ENCODE results near the gene PRKCQ. TPM values are rescaled to one million over a fixed set of nuclear protein-coding genes. Genes with fewer than 3 reads are reported as not detected.

PRKCQ gene
- total RNA-seq, 3 donors from 2014 or later, result 1.5 to 2.2 (median 1.6) TPM

DNA sequence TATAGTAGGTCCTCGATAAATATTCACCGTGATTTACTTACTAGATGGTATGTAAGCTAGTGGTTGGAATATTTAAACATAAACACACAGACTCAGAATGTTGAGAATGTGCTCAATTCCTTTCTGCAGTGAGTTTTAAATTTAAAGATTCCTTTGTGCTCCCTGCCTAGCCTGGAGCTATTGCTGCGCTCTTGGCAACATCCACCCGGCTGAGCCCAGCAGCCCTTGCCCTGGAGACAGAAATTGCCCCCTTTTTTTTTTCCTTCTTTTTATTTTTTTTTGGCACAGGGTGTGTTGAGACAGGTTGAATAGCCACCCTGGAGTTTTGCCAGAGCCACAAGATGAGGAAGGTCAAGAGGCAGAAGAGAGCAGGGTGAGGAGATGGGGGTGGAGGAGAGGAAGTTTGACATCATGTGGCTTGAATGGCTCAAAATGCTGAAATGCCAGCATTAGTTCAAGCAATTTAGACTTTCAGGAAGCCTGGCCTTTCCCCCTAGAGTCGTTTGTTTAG lies 180.8 kb downstream of the PRKCQ start:
- no peak overlapping the region for H3K4me3 ChIP-seq
- no peaks in the 10 kb centered on the region for H3K9me3 ChIP-seq
- intact Hi-C loops (cut with DNase I, micrococcal nuclease), result no loop called here
- ATAC-seq (no peak), DNase-seq (peak in 1 of 3 donors; percentile 42)
- TF ChIP-seq, protein P1, sequence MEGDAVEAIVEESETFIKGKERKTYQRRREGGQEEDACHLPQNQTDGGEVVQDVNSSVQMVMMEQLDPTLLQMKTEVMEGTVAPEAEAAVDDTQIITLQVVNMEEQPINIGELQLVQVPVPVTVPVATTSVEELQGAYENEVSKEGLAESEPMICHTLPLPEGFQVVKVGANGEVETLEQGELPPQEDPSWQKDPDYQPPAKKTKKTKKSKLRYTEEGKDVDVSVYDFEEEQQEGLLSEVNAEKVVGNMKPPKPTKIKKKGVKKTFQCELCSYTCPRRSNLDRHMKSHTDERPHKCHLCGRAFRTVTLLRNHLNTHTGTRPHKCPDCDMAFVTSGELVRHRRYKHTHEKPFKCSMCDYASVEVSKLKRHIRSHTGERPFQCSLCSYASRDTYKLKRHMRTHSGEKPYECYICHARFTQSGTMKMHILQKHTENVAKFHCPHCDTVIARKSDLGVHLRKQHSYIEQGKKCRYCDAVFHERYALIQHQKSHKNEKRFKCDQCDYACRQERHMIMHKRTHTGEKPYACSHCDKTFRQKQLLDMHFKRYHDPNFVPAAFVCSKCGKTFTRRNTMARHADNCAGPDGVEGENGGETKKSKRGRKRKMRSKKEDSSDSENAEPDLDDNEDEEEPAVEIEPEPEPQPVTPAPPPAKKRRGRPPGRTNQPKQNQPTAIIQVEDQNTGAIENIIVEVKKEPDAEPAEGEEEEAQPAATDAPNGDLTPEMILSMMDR (IDR thresholded peaks at IDR 0.05), result no peak
- peaks cover 5% of the 10 kb centered on the region for H3K4me1 ChIP-seq (ENCODE audit: low read depth)
- no peaks in the 10 kb centered on the region for H3K36me3 ChIP-seq (ENCODE audit: low read depth)

DNA sequence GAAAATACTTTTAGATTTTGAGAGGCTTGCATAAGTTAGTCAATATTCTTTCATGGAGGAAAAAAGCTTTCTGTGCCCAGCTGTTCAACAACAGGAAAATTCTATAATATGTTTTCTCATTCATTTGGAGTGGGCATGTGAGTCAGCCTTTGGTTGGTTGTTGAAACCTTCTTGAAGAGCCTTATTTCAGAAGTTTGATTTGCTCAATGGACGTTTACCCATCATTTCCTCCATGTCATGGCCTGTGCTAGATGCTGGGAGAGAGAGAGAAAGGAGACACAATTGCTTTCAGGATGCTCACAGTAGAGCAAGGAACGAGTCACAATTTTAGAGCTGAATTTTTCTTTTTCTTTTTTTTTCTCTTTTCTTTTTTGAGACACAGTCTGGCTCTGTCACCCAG lies 181.7 kb downstream of the PRKCQ start:
- ATAC-seq, result no peak

DNA sequence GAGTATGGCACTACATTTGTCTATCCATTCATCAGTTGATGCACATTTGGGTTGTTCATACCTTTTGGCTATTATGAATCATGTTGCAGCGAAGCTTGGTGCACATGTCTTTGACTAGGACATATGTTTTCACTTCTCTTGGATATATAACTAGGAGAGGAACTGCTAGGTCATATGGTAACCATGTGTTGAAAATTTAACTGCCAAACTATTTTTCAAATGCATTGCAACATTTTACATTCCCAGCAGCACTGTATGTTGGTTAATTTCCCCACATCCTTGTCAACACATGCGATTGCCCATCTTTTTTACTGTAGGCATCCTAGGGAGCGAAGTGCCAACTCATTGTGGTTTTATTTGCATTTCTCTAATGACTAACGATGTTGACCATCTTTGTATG lies 183.4 kb downstream of the PRKCQ start:
- H3K4me1 ChIP-seq (ENCODE audit: low read depth), result peaks cover 4% of the 10 kb centered on the region
- H3K4me3 ChIP-seq, result no peak overlapping the region
- no peaks in the 10 kb centered on the region for H3K9me3 ChIP-seq
- no peak for ATAC-seq
- TF ChIP-seq, protein P1 (IDR thresholded peaks at IDR 0.05), result no peak
- no peaks in the 10 kb centered on the region for H3K36me3 ChIP-seq (ENCODE audit: low read depth)
- intact Hi-C loops (cut with DNase I, micrococcal nuclease), result no loop called here
- DNase-seq, result no peak

More for the DNA sequence above, 181.7 kb downstream of the PRKCQ start:
- H3K36me3 ChIP-seq (ENCODE audit: low read depth), result no peaks in the 10 kb centered on the region
- no peak overlapping the region for H3K4me3 ChIP-seq
- TF ChIP-seq, protein P1 (IDR thresholded peaks at IDR 0.05), result no peak
- DNase-seq, result no peak
- H3K9me3 ChIP-seq, result no peaks in the 10 kb centered on the region
- intact Hi-C loops (cut with DNase I, micrococcal nuclease), result no loop called here
- peaks cover 5% of the 10 kb centered on the region for H3K4me1 ChIP-seq (ENCODE audit: low read depth)

DNA sequence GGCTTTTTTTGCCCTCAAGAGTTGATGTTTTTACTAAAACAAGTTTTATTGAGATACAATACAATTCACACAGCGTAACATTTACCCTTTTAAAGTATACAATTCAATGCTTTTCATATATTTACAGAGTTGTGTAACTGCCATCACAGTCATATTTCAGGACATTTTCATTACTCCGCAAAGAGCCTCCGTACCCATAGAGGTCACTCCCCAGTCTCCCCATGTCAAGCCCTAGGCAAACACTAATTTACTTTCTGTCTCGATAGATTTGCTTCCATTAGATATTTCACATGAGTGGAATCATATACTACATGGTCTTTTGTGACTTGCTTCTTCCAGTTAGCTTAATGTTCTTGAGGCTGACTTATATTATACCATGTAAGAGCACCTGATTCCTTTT lies 183.8 kb downstream of the PRKCQ start:
- no peak for DNase-seq
- TF ChIP-seq, protein P1 (IDR thresholded peaks at IDR 0.05), result no peak
- intact Hi-C loops (cut with DNase I, micrococcal nuclease), result no loop called here
- no peak overlapping the region for H3K4me3 ChIP-seq
- H3K4me1 ChIP-seq (ENCODE audit: low read depth), result peaks cover under 1% of the 10 kb centered on the region
- no peak for ATAC-seq
- H3K36me3 ChIP-seq (ENCODE audit: low read depth), result no peaks in the 10 kb centered on the region
- H3K9me3 ChIP-seq, result no peaks in the 10 kb centered on the region

DNA sequence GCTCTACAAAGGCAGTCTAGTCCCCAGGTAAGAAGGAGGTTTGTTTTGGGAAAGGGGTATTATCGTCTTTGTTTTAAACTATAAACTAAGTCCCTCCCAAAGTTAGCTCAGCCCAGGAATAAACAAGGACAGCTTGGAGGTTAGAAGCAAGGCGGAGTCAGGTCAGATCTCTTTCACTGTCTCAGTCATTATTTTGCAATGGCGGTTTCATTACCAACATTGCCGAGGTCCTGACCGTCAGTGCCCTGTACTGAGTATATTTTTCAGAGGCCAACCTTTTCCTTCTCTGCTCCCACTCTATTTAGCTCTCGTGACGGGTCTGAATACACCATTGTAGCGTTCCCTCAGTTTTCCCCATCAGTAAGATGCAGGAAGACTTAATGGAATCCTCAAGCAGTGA lies 184.5 kb downstream of the PRKCQ start:
- DNase-seq (no peak), ATAC-seq (no peak)
- H3K4me3 ChIP-seq, result no peak overlapping the region
- TF ChIP-seq, protein P1 (IDR thresholded peaks at IDR 0.05), result no peak
- intact Hi-C loops (cut with DNase I, micrococcal nuclease), result no loop called here
- H3K4me1 ChIP-seq (ENCODE audit: low read depth), result no peaks in the 10 kb centered on the region
- no peaks in the 10 kb centered on the region for H3K36me3 ChIP-seq (ENCODE audit: low read depth)
- peaks cover 4% of the 10 kb centered on the region for H3K9me3 ChIP-seq

DNA sequence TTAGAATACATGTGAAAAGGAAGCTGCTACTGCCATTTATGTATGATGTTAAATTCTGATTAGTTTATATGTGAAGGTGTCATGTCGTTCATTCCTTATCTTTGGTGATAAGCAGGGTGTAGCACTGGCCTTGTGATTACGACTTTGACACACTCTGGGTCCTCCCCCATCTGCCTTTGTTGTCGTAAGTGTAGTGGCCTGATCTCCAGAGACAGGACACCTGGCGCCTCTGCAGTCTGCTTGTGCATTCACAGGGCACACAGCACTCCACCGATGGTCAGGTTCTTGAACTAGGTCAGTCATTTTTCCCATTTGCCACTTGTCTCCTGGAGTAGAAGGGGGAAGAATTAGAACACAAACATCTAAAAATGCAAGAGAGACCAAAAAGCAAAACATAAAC lies 186.0 kb downstream of the PRKCQ start:
- Histone ChIP-seq H3K4me1 (ENCODE audit: low read depth) (no peaks in the 10 kb centered on the region), H3K4me3 (no peak overlapping the region), H3K36me3 (ENCODE audit: low read depth) (no peaks in the 10 kb centered on the region), H3K9me3 (peaks cover 17% of the 10 kb centered on the region)
- DNase-seq, result peak in 2 of 3 donors; percentile 35 to 60
- TF ChIP-seq, protein P1 (IDR thresholded peaks at IDR 0.05), result no peak
- ATAC-seq, result peak; percentile 96
- intact Hi-C loops (cut with DNase I, micrococcal nuclease), result no loop called here
